ENCODE data around the gene PRCD.

Gene PRCD

DNA sequence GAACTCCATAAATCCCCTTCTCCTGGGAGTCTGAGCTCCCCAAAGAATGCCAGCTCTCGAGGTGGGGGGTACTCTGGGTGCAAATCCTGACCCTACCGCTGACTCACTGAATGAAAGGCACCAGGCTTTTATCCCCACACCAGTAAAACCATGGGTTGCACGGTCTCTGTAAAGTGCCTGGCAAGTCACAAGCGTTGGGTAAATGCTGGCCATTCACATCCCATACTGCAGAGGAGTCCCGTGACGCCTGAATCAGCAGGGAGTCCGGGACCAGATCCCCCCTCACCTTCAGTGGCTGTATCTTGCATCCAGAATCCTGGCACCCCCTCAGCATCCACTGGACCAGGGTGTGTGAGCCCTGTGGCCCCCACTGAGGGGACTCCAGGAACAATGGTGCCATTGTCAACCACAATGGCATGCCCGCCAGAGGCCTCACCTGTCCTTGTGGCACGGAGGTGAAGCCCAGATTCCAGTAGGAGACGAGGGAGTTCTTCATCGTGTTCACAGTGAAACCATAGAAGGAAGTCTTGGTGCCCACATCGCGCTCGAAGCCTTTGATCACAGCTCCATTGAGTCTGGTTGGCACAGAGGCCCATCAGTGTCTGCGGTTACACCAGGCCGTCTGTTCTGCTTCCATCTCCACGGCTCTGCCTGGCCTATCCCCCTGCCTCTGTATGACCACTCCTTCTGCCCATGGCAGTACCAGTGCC is 32.5 kb downstream of the PRCD start:
- peaks cover 5% of the 10 kb centered on the region for H3K4me1 ChIP-seq
- no peaks in the 10 kb centered on the region for H3K79me2 ChIP-seq
- no peak overlapping the region for H3K4me3 ChIP-seq (ENCODE audit: low read depth, low read length)
- H3K9me3 ChIP-seq (ENCODE audit: control insufficient read depth, low read length), result no peaks in the 10 kb centered on the region
- H3K27ac ChIP-seq, result no peak overlapping the region
- H2AFZ ChIP-seq, result no peak overlapping the region
- no peak overlapping the region for H3K9ac ChIP-seq
- no peaks in the 10 kb centered on the region for H3K36me3 ChIP-seq (ENCODE audit: control insufficient read depth, insufficient read depth, low read length)
- H3K4me2 ChIP-seq (ENCODE audit: low read length), result no peak overlapping the region
- TF ChIP-seq, protein P1, sequence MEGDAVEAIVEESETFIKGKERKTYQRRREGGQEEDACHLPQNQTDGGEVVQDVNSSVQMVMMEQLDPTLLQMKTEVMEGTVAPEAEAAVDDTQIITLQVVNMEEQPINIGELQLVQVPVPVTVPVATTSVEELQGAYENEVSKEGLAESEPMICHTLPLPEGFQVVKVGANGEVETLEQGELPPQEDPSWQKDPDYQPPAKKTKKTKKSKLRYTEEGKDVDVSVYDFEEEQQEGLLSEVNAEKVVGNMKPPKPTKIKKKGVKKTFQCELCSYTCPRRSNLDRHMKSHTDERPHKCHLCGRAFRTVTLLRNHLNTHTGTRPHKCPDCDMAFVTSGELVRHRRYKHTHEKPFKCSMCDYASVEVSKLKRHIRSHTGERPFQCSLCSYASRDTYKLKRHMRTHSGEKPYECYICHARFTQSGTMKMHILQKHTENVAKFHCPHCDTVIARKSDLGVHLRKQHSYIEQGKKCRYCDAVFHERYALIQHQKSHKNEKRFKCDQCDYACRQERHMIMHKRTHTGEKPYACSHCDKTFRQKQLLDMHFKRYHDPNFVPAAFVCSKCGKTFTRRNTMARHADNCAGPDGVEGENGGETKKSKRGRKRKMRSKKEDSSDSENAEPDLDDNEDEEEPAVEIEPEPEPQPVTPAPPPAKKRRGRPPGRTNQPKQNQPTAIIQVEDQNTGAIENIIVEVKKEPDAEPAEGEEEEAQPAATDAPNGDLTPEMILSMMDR (IDR thresholded peaks at IDR 0.05), result no peak
- no peaks in the 10 kb centered on the region for H3K27me3 ChIP-seq (ENCODE audit: control insufficient read depth, insufficient read depth, low read length)

DNA sequence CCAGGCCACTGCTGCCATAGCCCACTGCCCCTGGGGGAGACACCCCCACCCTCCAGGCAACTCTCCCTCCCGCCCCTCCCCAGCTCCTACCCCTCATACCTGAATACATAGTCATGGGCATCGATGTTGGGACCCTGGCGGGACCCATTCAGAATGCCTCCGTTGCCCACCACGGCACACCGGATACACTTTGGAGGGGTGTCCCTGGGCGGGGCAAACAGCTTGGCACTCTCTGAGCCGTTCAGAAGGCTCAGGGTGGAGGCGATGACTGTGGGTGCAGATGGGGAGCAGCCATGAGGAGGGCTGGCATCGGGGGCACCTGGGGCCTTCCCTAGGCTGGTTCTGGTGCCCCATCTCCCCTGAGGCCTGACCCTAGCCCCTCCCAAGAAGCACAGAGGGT is 33.3 kb downstream of the PRCD start:
- no peaks in the 10 kb centered on the region for H3K9me3 ChIP-seq (ENCODE audit: control insufficient read depth, low read length)
- no peak overlapping the region for H3K9ac ChIP-seq
- H2AFZ ChIP-seq, result no peak overlapping the region
- H3K36me3 ChIP-seq (ENCODE audit: control insufficient read depth, insufficient read depth, low read length), result no peaks in the 10 kb centered on the region
- TF ChIP-seq, protein P1 (IDR thresholded peaks at IDR 0.05), result no peak
- H3K27me3 ChIP-seq (ENCODE audit: control insufficient read depth, insufficient read depth, low read length), result no peaks in the 10 kb centered on the region
- no peak overlapping the region for H3K4me2 ChIP-seq (ENCODE audit: low read length)
- no peaks in the 10 kb centered on the region for H3K79me2 ChIP-seq
- H3K27ac ChIP-seq, result no peak overlapping the region
- no peaks in the 10 kb centered on the region for H3K4me1 ChIP-seq
- no peak overlapping the region for H3K4me3 ChIP-seq (ENCODE audit: low read depth, low read length)

DNA sequence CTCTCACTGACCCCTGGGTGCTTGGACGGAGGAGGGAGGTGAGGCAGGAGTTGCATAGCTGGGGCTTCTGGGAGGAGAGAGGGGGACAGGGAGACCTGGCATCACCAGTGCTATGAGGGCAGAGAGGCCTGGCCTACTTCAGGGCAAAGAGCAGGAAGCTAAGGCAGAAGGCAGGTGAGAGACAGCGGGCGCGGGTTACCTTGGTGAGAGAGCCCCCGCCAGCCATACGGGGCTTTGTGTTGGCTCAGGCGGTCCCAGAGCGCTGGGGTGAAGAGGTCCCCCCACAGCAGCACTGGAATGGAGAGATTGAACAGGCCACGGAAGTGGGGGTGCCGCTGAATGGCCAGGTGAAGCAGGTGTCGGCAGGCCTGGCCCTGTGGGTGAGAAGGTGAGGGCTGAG is 34.3 kb downstream of the PRCD start:
- TF ChIP-seq, protein P1 (IDR thresholded peaks at IDR 0.05), result no peak
- H3K36me3 ChIP-seq (ENCODE audit: control insufficient read depth, insufficient read depth, low read length), result no peaks in the 10 kb centered on the region
- H3K27ac ChIP-seq, result no peak overlapping the region
- no peak overlapping the region for H3K4me3 ChIP-seq (ENCODE audit: low read depth, low read length)
- H3K79me2 ChIP-seq, result no peaks in the 10 kb centered on the region
- H3K27me3 ChIP-seq (ENCODE audit: control insufficient read depth, insufficient read depth, low read length), result no peaks in the 10 kb centered on the region
- H3K9me3 ChIP-seq (ENCODE audit: control insufficient read depth, low read length), result no peaks in the 10 kb centered on the region
- no peaks in the 10 kb centered on the region for H3K4me1 ChIP-seq
- no peak overlapping the region for H3K4me2 ChIP-seq (ENCODE audit: low read length)
- H3K9ac ChIP-seq, result no peak overlapping the region
- no peak overlapping the region for H2AFZ ChIP-seq

DNA sequence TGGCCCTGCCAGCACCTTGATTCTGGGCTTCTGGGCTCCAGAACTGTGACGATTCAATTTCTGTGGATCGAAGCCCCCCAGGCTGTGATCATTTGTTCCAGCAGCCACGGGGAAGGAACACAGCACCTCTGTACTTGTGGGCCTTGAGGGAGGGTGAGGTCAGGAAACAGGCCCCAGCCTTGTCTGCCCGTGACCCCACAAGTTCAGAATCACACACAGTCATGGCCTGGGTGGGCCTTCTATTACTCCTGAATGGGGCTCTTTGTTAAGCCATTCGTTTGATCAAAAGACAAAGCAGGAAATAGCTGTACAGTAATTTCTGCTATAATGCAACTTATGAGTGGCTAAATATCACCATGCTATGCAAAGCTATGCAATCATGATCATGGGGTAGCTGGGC is 35.7 kb downstream of the PRCD start:
- no peaks in the 10 kb centered on the region for H3K27me3 ChIP-seq (ENCODE audit: control insufficient read depth, insufficient read depth, low read length)
- no peak overlapping the region for H3K27ac ChIP-seq
- H3K4me3 ChIP-seq (ENCODE audit: low read depth, low read length), result no peak overlapping the region
- H3K9ac ChIP-seq, result no peak overlapping the region
- H3K4me2 ChIP-seq (ENCODE audit: low read length), result no peak overlapping the region
- no peaks in the 10 kb centered on the region for H3K9me3 ChIP-seq (ENCODE audit: control insufficient read depth, low read length)
- H3K36me3 ChIP-seq (ENCODE audit: control insufficient read depth, insufficient read depth, low read length), result no peaks in the 10 kb centered on the region
- no peaks in the 10 kb centered on the region for H3K79me2 ChIP-seq
- H2AFZ ChIP-seq, result no peak overlapping the region
- no peaks in the 10 kb centered on the region for H3K4me1 ChIP-seq
- TF ChIP-seq, protein P1 (IDR thresholded peaks at IDR 0.05), result no peak

DNA sequence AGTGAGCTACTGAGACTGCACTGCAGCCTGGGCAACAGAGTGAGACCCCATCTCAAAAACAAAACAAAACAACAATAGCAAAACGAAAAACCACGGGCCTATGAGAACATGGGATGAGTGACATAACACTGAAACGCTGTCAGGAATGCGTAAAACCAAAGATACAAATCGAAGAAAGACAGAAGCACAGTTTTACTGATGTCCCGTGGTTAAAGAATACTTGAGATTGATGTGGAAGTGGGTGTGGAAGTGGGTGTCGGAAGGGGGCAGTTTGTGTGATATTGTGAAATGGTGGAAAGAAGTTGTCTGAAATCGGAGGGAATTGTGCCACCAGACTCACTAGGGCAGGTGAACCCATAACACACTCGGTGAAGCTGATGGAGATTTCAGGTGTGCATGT is 36.3 kb downstream of the PRCD start:
- Histone ChIP-seq H2AFZ (no peak overlapping the region), H3K4me2 (ENCODE audit: low read length) (no peak overlapping the region), H3K27me3 (ENCODE audit: control insufficient read depth, insufficient read depth, low read length) (no peaks in the 10 kb centered on the region), H3K9me3 (ENCODE audit: control insufficient read depth, low read length) (no peaks in the 10 kb centered on the region), H3K36me3 (ENCODE audit: control insufficient read depth, insufficient read depth, low read length) (no peaks in the 10 kb centered on the region), H3K79me2 (no peaks in the 10 kb centered on the region), H3K27ac (no peak overlapping the region), H3K9ac (no peak overlapping the region), H3K4me3 (ENCODE audit: low read depth, low read length) (no peak overlapping the region), H3K4me1 (no peaks in the 10 kb centered on the region)
- TF ChIP-seq, protein P1 (IDR thresholded peaks at IDR 0.05), result no peak
